SKM-1 (cell line): ENCODE results near the gene SGIP1.

Experiments used
- DNase-seq: peaks from one replicate; lab custom pipeline; 2025; ENCODE audit not compliant: unreplicated experiment; lab: John Stamatoyannopoulos, UW

The SGIP1 gene

DNA sequence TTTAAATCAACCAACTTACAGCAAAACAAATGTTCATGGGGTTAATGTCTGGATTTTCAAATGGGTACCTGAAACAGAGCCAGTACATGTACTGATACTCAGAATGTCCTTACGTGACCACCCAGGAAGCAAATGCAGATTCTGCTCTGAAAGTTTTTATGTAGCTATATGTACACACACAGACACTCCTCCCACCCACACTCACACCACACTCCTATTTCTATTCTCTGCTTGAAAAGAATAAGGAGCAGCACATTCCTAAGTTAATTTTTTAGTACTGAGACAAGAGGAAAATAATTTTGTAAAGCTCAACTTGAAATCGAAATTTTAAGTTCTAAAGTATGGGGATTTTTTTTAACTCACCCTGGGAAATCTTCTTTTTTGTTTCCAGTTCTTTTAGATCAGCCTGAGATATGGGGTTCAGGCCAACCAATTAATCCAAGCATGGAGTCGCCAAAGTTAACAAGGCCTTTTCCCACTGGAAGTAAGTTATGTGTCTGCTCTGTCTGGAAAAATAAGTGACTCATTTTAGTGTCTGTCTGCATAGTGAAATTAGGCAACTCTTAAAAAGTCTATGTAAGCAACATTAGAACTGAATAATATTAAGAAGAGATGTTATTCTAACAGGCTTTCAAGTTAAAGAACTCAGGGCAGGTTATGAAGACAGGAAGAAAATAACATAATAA is 142.8 kb downstream of the SGIP1 start:
- DNase-seq, result no peak

DNA sequence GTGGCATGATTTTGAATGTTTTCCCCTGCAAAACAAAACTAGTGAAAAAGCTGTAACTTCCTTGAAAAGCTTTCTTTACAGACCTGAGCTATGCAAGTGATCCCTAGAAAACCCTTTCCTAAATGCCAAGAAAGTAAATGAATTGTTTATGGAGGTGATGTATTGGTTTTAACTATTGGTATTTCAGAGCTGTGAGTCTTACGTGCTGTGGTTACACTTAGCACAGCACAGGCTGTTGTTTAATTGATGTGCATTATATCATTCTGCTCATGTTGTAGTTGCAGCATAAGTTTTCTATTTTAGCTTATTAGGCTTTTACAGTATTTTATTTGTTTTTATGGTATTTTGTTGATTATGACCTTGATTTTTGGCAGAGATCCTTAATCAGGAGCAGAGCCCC is 144.2 kb downstream of the SGIP1 start:
- DNase-seq, result no peak

- no peak for DNase-seq
Measured at GRCh38 chr1:66679140-66679539, 145.2 kb downstream of the SGIP1 start.

- DNase-seq, result no peak
Measured at GRCh38 chr1:66681686-66682085, 147.7 kb downstream of the SGIP1 start.

GRCh38 chr1:66682106-66682505 is 148.2 kb downstream of the SGIP1 start:
- DNase-seq, result no peak

- no peak for DNase-seq
Measured at GRCh38 chr1:66684353-66684752, 150.4 kb downstream of the SGIP1 start.

- DNase-seq, result no peak
Measured at GRCh38 chr1:66685265-66685664, 151.3 kb downstream of the SGIP1 start.

GRCh38 chr1:66685670-66686069 is 151.7 kb downstream of the SGIP1 start:
- no peak for DNase-seq

DNA sequence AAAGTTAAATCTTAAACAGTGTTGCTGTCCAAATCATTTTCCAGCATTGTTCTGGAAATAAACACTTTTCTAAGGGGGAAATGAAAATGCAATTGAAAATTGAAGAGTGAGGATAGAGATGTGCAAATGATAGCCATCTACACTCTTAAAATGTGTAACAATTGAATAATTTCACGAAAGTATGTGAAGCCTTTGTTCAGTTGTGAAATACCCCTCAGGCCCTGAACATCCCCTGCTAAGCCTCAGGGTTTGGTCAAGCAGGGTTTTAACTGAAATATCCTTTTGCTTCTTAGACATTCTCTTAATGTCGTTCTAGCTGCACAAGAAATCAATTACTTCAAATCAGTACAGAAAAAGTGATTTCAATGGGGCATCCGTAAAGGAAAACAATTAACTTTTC is 152.5 kb downstream of the SGIP1 start:
- no peak for DNase-seq

GRCh38 chr1:66687358-66687757 is 153.4 kb downstream of the SGIP1 start:
- no peak for DNase-seq

DNA sequence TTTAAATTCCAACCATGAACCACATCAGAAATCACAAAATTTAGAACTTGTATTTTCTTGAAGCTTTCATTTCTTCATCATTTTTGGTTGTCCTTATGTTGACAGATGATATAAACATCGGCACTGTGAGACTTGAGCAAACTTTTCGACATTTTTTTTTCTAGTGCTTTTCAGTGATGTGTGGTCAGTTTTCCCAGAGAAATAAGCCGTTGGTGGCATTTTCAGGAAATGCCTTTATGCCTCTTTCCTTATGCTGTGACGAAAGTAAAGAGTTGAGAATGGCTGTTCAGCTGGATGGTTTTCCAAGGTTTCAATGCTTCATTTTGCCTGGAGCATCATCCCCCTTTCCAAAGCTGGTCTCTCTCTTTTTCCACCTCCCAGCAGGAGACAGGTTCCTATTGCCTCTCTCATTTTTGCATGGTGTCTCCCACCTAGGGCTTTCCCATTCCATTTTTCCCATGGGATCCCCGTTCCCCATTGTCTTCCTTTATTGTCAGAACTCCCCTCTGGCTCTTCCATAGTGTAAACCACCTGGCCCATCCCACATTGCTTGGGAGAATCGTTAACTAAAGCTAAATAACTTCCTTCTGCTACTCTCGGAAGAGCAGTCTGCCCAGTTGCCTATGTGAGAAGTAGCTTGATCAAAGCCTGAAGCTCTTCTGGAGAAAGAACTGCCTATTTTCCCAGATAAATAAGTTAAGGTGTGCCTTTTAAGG is 156.9 kb downstream of the SGIP1 start:
- no peak for DNase-seq

- no peak for DNase-seq
Measured at GRCh38 chr1:66692681-66693080, 158.7 kb downstream of the SGIP1 start.

DNA sequence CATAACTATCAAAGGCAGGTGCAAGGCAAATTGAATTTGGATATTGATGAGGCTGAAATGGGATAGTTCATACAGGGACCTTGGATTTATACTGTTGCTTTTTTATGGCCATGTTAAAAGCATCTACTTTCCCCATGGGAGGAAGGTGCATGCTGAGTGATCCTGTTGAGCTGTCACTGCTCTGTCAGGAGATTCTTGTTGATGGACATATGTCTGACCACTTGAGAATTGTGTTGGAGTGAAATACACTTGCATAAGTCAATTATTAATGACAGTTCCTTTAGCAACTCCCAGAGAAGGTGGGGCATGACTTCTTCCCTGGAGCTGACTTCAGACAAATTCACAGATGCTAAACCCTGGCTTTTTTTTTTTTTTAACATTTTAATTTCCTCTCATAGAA is 159.9 kb downstream of the SGIP1 start:
- DNase-seq, result no peak

DNA sequence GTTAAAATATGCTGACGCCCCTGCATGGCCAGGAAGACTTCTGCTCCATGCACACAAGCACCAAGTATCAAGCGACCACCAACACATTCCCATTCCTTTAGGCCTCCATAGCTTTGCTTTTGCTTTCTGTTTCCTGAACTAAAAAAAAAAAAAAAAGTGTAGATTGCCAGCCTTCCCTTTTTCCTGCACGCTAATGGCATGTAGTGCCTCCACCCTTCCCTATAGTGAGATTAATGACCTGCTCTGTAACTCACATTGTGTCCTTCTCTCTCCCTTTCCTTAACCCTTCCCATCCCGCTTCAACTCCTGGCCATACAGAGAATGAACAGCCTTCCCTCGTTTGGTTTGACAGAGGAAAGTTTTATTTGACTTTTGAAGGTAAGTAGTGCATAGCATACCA is 161.2 kb downstream of the SGIP1 start:
- no peak for DNase-seq

- no peak for DNase-seq
Measured at GRCh38 chr1:66696771-66697170, 162.8 kb downstream of the SGIP1 start.

GRCh38 chr1:66699213-66699612 is 165.3 kb downstream of the SGIP1 start:
- DNase-seq, result no peak

DNA sequence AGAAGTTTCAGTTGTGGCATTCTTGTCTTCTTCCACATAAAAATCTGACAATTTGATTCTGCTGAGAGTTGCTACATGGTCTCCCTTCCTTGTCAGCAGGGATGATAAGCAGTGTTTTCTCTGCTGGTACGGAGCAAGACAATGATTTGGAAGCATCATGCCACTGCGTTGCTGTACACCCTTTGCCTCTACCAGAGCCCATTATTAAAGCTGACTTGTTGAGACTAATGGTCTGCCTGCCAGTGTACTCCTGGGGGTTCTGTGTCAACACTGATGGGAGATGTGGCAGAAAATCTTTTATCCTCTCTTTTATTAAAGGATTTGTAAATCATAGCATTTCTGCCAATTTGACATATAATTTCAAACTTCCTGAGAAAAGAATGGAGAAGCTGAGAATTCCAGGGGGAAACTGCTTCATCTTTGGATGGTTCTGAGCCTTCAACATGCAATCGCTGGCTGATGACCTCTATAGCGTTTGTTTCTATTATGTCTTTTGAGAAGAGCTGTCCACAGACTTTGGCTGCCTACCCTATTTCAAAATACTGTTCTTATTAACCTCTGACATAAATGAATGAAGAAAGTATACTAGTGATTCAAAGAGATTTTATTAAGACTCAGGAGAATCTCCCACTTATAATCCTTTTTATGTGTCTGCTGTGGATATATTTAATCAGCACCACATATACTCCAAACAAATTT is 170.4 kb downstream of the SGIP1 start:
- DNase-seq, result no peak

- DNase-seq, result no peak
Measured at GRCh38 chr1:66705110-66705509, 171.2 kb downstream of the SGIP1 start.

DNA sequence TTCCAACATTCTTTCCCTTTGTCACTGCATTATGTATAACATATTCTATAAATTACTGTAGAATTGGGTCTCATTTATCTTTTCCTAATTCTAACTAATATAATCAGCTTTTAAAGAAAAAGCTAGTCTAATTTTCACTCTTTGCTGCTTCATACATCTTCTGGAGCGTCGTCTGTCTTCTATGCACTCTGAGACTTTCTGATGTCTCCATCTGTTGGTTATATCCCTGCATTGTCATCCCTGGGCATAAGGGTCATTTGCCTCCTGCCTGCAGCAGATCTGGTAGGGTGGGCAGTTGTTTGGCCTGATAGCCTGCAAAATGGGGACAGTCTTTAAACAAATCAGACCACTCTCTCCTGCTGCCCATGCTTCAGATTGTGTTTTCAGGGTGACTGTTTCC is 177.5 kb downstream of the SGIP1 start:
- DNase-seq, result no peak

- DNase-seq, result no peak
Measured at GRCh38 chr1:66712839-66713238, 178.9 kb downstream of the SGIP1 start.

- DNase-seq, result no peak
Measured at GRCh38 chr1:66723985-66724384, 190.0 kb downstream of the SGIP1 start.
